Right forelimb (tissue), 1 donor: ENCODE results near the gene RANBP3.
"Not testable (repeated sequence)": the region's sequence is repeated elsewhere in the genome, so short reads cannot be mapped to it uniquely, and the experiment has no call there.

Experiments used
- DNase-seq: peaks from one replicate; pipeline ENCODE4 v3.0.0-alpha.2; 2018

The RANBP3 gene

GRCh38 chr19:5877882-5878281, 100.1 kb downstream of the RANBP3 start:
- DNase-seq = no peak

GRCh38 chr19:5877427-5877826, 100.5 kb downstream of the RANBP3 start:
- DNase-seq = no peak

- DNase-seq = not testable (repeated sequence)
These were observed 103.4 kb downstream of the RANBP3 start for GRCh38 chr19:5874496-5874895.

- no peak for DNase-seq
These were observed 104.2 kb downstream of the RANBP3 start for GRCh38 chr19:5873617-5874199.

- no peak for DNase-seq
These were observed 107.0 kb downstream of the RANBP3 start for GRCh38 chr19:5870986-5871394.

- no peak for DNase-seq
These were observed 110.5 kb downstream of the RANBP3 start for GRCh38 chr19:5867201-5868136.
